HepG2 (cell line): ENCODE data around the gene ZNF512B. TPM values are rescaled to one million over a fixed set of nuclear protein-coding genes. Genes with fewer than 3 reads are reported as not detected.
A peak's percentile ranks its signal among the peaks of the same experiment; 100 is the strongest.

Experiments used
- BCL6 ChIP-seq: IDR thresholded peaks from 2 replicates; pipeline ENCODE4 v1.6.1; 2016; ENCODE audit warnings: missing genetic modification reagents, missing compliant biosample characterization
- DNMT1 ChIP-seq: sonication (generic); formaldehyde crosslinking; IDR thresholded peaks from 2 replicates; pipeline ENCODE4 v1.5.1; 2020; ENCODE audit warnings: mild to moderate bottlenecking, missing genetic modification reagents
- GABPA ChIP-seq, 2 experiments: IDR thresholded peaks; 2 replicates each; pipeline ENCODE4 v1.6.1; 2011 to 2016; ENCODE audit warnings: low read depth in 2 of 2, low read length in 1 of 2, missing biosample characterization in 1 of 2, missing genetic modification characterization in 1 of 2
- HMG20A ChIP-seq: IDR thresholded peaks from 2 replicates; pipeline ENCODE4 v1.6.1; 2016; ENCODE audit warnings: borderline replicate concordance
- HOXD1 ChIP-seq: sonication (generic); formaldehyde crosslinking; IDR thresholded peaks from 2 replicates; pipeline ENCODE4 v1.5.0; 2020; ENCODE audit warnings: missing genetic modification reagents
- MTF1 ChIP-seq: sonication (generic); formaldehyde crosslinking; IDR thresholded peaks from 2 replicates; pipeline ENCODE4 v1.5.0; 2020; ENCODE audit warnings: missing genetic modification reagents
- NKX3-1 ChIP-seq: sonication (generic); formaldehyde crosslinking; IDR thresholded peaks from 2 replicates; pipeline ENCODE4 v1.5.0; 2020; ENCODE audit warnings: missing genetic modification reagents
- NPAS2 ChIP-seq: sonication (generic); formaldehyde crosslinking; IDR thresholded peaks from 2 replicates; pipeline ENCODE4 v1.8.0; 2022; ENCODE audit warnings: mild to moderate bottlenecking, missing genetic modification reagents, borderline replicate concordance
- POLR2AphosphoS5 ChIP-seq: IDR thresholded peaks from 2 replicates; pipeline ENCODE4 v1.6.1; 2012; ENCODE audit warnings: low read depth, low read length
- SIN3A ChIP-seq: IDR thresholded peaks from 2 replicates; pipeline ENCODE4 v1.6.1; 2011; ENCODE audit warnings: low read depth, mild to moderate bottlenecking, control low read depth, low read length, borderline replicate concordance
- SMARCC2 ChIP-seq: fragments of 450-650 bp; IDR thresholded peaks from 2 replicates; pipeline ENCODE4 v1.6.1; 2017; ENCODE audit warnings: antibody characterized with exemption, mild to moderate bottlenecking
- TRAFD1 ChIP-seq: sonication (generic); formaldehyde crosslinking; IDR thresholded peaks from 2 replicates; pipeline ENCODE4 v1.5.1; 2020; ENCODE audit warnings: missing genetic modification reagents, mild to moderate bottlenecking, borderline replicate concordance
- ZNF256 ChIP-seq: sonication (generic); formaldehyde crosslinking; conservative IDR thresholded peaks from 2 replicates; pipeline ENCODE4 v1.4.0; 2020; ENCODE audit warnings: missing genetic modification reagents
- ZNF367 ChIP-seq: sonication (generic); formaldehyde crosslinking; IDR thresholded peaks from 2 replicates; pipeline ENCODE4 v1.4.0; 2020; ENCODE audit warnings: missing genetic modification reagents, borderline replicate concordance
- ZNF503 ChIP-seq: sonication (generic); formaldehyde crosslinking; IDR thresholded peaks from 2 replicates; pipeline ENCODE4 v1.4.0; 2020; ENCODE audit warnings: missing genetic modification reagents
- ZNF556 ChIP-seq: sonication (generic); formaldehyde crosslinking; IDR thresholded peaks from 2 replicates; pipeline ENCODE4 v1.4.0; 2020; ENCODE audit warnings: mild to moderate bottlenecking, missing genetic modification reagents, borderline replicate concordance
- ZNF646 ChIP-seq: sonication (generic); formaldehyde crosslinking; IDR thresholded peaks from 2 replicates; pipeline ENCODE4 v1.9.0; 2021; ENCODE audit warnings: mild to moderate bottlenecking, missing genetic modification reagents
- ZNF850 ChIP-seq: sonication (generic); formaldehyde crosslinking; conservative IDR thresholded peaks from 2 replicates; pipeline ENCODE4 v1.9.0; 2021; ENCODE audit warnings: mild to moderate bottlenecking, missing genetic modification reagents
- polyA plus RNA-seq, 8 experiments: library from polyadenylated mRNA; depleted of rRNA in 3 of 8; stranded (reverse) in 7 of 8; unstranded in 1 of 8; fragments of >200 nt; fragmentation: Illumina TruSeq in 4 of 8; extraction: Trizol in 4 of 8; gene quantifications; 2 replicates each; pipeline versions ENCODE4 v1.2.1 to v1.2.3, GENCODE V29; 2011 to 2016; ENCODE audit warnings: low read depth in 4 of 8, missing spikeins in 1 of 8, mixed read lengths in 1 of 8; ENCODE audit not compliant: insufficient read depth in 1 of 8
- total RNA-seq, 5 experiments: library from RNA; depleted of rRNA; stranded (reverse); fragments of >200 nt; fragmentation: Illumina TruSeq; extraction: Trizol; gene quantifications; 2 replicates each; pipeline ENCODE4 v1.2.3, GENCODE V29; 2016; ENCODE audit warnings: low read depth in 1 of 5

ZNF512B gene
- total and polyA plus RNA-seq, 2 of the 13 experiments (the other 11 are each of a cell fraction or from before 2014, with no cell fraction given), result 11.5 to 30.6 TPM

- TF ChIP-seq TRAFD1 (peak; percentile 94; the same call in 1 of the 2 replicates), HMG20A (CRISPR knock-in tag) (peak; percentile 48), ZNF256 (peak; percentile 84; the same call in 1 of the 2 replicates), ZNF503 (peak; percentile 94), ZNF556 (CRISPR knock-in tag) (peak; percentile 99; the same call in 1 of the 2 replicates), NKX3-1 (CRISPR knock-in tag) (peak; percentile 98), DNMT1 (CRISPR knock-in tag) (peak; percentile 98), SMARCC2 (no peak; the same call in 1 of the 2 replicates), HOXD1 (peak; percentile 86), MTF1 (CRISPR knock-in tag) (peak; percentile 94), ZNF850 (peak; percentile 97), BCL6 (peak; percentile 77), ZNF646 (CRISPR knock-in tag) (peak; percentile 82; the same call in 1 of the 2 replicates), GABPA (IDR thresholded peaks at IDR 0.05; ENCODE audit: low read depth, low read length) (no peak), GABPA (CRISPR knock-in tag; IDR thresholded peaks at IDR 0.05; ENCODE audit: low read depth) (peak; percentile 82), POLR2AphosphoS5 (peak; percentile 91), SIN3A (peak; percentile 95), NPAS2 (CRISPR knock-in tag) (peak; percentile 93; the same call in 1 of the 2 replicates), ZNF367 (peak; percentile 95)
Measured at GRCh38 chr20:63955827-63956663, 13.7 kb downstream of the ZNF512B start, which contains the start of gene UCKL1 (continued).
